Mucosa of stomach (tissue), 1 donor: Measurements from ENCODE around the gene SMYD2.

Source experiments
- H3K27me3 ChIP-seq: one replicate; pipeline ENCODE4 v1.7.0; 2013; ENCODE audit warnings: mild to moderate bottlenecking, low read length; ENCODE audit not compliant: control insufficient read depth, insufficient read depth
- H3K36me3 ChIP-seq: one replicate; pipeline ENCODE4 v1.7.0; 2013; ENCODE audit warnings: low read length; ENCODE audit not compliant: control insufficient read depth, insufficient read depth
- H3K4me1 ChIP-seq: one replicate; pipeline ENCODE4 v1.7.0; 2013; ENCODE audit warnings: mild to moderate bottlenecking, low read length; ENCODE audit not compliant: control insufficient read depth, insufficient read depth
- H3K4me3 ChIP-seq: one replicate; pipeline ENCODE4 v1.7.0; 2013; ENCODE audit warnings: low read length
- H3K9ac ChIP-seq: one replicate; pipeline ENCODE4 v1.7.0; 2013; ENCODE audit warnings: mild to moderate bottlenecking, low read length, moderate library complexity
- H3K9me3 ChIP-seq: one replicate; pipeline ENCODE4 v1.7.0; 2013; ENCODE audit warnings: mild to moderate bottlenecking, low read length, moderate library complexity; ENCODE audit not compliant: control insufficient read depth
- donor health status: Pancreatic carcinoma.

The SMYD2 gene

GRCh38 chr1:214316593-214316992 lies 35.6 kb downstream of the SMYD2 start:
- H3K27me3 ChIP-seq, result no peaks in the 10 kb centered on the region
- no peak overlapping the region for H3K9ac ChIP-seq
- H3K9me3 ChIP-seq, result no peaks in the 10 kb centered on the region
- H3K36me3 ChIP-seq, result no peaks in the 10 kb centered on the region
- H3K4me1 ChIP-seq, result no peaks in the 10 kb centered on the region
- H3K4me3 ChIP-seq, result no peak overlapping the region

- Histone ChIP-seq H3K9me3 (no peaks in the 10 kb centered on the region), H3K4me3 (no peak overlapping the region), H3K9ac (no peak overlapping the region), H3K27me3 (no peaks in the 10 kb centered on the region), H3K36me3 (no peaks in the 10 kb centered on the region), H3K4me1 (no peaks in the 10 kb centered on the region)
Observed at GRCh38 chr1:214317300-214317699, 36.3 kb downstream of the SMYD2 start.

- Histone ChIP-seq H3K4me1 (no peaks in the 10 kb centered on the region), H3K9ac (no peak overlapping the region), H3K9me3 (no peaks in the 10 kb centered on the region), H3K4me3 (no peak overlapping the region), H3K36me3 (no peaks in the 10 kb centered on the region), H3K27me3 (no peaks in the 10 kb centered on the region)
Observed at GRCh38 chr1:214317734-214318133, 36.8 kb downstream of the SMYD2 start.

GRCh38 chr1:214318356-214318755 lies 37.4 kb downstream of the SMYD2 start:
- Histone ChIP-seq H3K4me3 (no peak overlapping the region), H3K36me3 (no peaks in the 10 kb centered on the region)

DNA sequence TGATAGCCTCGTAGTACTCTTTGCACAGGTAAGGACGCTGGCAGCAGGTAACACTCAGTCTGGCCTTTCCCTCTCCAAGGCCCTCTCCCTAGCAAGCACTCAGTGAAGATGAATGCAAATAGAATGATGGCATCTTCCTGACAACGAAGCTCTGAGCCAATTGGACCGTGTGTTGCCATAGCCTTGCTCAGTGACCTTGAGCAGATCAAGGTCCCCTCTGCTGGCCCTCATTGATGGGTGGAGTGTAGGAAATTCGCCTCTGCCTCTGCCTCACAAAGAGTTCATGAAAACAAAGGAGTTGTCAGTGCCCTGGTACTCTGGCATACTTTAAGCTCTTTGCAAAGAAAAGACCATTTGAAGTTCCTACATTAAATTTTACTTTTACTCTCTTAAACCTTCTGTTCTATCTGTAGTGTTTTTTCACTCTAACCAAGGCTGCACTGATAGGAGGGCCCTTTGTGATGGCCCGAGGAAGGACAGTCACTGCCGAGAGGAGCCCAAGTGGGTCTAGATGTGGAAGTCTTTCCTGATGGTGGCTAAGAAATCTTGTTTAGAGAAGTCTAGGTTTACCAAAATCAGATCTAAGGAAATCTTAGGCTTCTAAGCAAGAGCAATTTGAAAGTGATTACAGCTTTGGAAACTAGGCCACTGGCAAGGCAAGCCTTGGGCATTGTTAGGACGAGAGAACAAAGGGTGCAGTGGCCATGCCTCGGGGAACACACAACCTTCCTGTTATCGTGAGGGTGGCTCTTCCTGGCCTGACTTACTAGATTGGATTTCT lies 38.2 kb downstream of the SMYD2 start:
- no peaks in the 10 kb centered on the region for H3K4me1 ChIP-seq
- no peaks in the 10 kb centered on the region for H3K36me3 ChIP-seq
- H3K9me3 ChIP-seq, result no peaks in the 10 kb centered on the region
- H3K4me3 ChIP-seq, result no peak overlapping the region
- no peak overlapping the region for H3K9ac ChIP-seq
- no peaks in the 10 kb centered on the region for H3K27me3 ChIP-seq

More at GRCh38 chr1:214318356-214318755, 37.4 kb downstream of the SMYD2 start:
- Histone ChIP-seq H3K9ac (no peak overlapping the region), H3K27me3 (no peaks in the 10 kb centered on the region), H3K4me1 (no peaks in the 10 kb centered on the region), H3K9me3 (no peaks in the 10 kb centered on the region)

DNA sequence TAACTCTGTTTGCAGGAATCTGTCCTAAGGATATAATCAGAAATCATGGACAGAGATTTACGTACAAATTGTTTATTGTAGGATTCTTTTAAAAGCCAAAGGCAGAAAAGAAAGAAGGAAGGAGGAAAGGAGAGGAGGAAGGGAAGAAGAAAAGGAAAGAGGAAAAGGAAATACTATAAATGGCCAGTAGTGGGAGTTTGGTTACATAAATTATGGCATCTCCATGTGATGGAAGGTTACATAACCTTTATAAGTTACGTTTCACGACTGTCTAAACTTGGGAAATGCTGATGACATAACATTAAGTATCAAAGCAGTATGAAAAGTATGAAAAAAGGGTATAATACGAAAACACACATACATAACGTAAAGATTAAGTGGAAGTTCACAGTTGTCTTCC lies 39.0 kb downstream of the SMYD2 start:
- H3K4me3 ChIP-seq, result no peak overlapping the region
- no peaks in the 10 kb centered on the region for H3K9me3 ChIP-seq
- no peaks in the 10 kb centered on the region for H3K4me1 ChIP-seq
- no peaks in the 10 kb centered on the region for H3K27me3 ChIP-seq
- no peaks in the 10 kb centered on the region for H3K36me3 ChIP-seq
- H3K9ac ChIP-seq, result no peak overlapping the region

DNA sequence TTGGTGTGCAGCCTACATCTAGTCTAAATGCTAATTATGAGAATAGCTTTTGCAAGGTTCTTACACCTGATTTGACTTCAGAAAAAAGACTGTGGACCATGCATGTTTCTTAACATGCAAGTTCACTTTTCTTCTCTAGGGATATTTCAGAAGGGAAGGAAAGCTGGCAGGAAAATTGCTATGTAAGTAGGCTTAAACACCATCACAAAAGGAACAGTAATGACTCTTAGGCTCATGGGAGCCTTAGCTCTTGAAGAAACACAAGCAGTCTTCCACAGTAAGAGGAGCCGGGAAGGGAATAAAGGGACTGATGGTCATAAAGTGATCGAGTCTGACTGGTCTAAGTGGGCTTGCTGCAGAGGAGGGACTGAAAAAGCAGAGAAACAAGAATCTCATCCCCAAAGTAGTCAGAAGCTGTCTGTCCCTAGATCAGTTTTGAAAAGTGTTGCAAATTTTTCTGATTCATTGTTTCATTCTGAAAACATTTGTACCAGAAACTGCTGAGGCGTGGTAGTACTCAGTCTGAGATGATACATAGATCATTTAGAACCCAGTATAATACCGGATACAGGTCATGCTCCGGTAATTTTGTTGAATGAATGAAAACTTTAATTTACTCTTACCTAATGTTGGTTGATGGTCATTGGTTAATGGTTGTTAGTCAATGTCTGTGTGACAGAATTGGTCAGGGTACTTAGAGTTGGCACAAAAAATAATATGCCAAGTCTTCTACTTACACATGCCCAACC lies 40.9 kb downstream of the SMYD2 start:
- Histone ChIP-seq H3K36me3 (no peaks in the 10 kb centered on the region), H3K27me3 (no peaks in the 10 kb centered on the region), H3K4me3 (no peak overlapping the region), H3K9me3 (no peaks in the 10 kb centered on the region), H3K9ac (no peak overlapping the region), H3K4me1 (no peaks in the 10 kb centered on the region)

- H3K36me3 ChIP-seq, result no peaks in the 10 kb centered on the region
Observed at GRCh38 chr1:214324896-214325800, 44.2 kb downstream of the SMYD2 start.

GRCh38 chr1:214326406-214326805 lies 45.4 kb downstream of the SMYD2 start:
- Histone ChIP-seq H3K4me3 (no peak overlapping the region), H3K9me3 (no peaks in the 10 kb centered on the region), H3K9ac (no peak overlapping the region), H3K27me3 (no peaks in the 10 kb centered on the region), H3K36me3 (no peaks in the 10 kb centered on the region), H3K4me1 (peaks cover 11% of the 10 kb centered on the region)

More at GRCh38 chr1:214324896-214325800, 44.2 kb downstream of the SMYD2 start:
- Histone ChIP-seq H3K27me3 (no peaks in the 10 kb centered on the region), H3K4me1 (peaks cover 4% of the 10 kb centered on the region), H3K9me3 (no peaks in the 10 kb centered on the region), H3K9ac (no peak overlapping the region), H3K4me3 (no peak overlapping the region)

- no peaks in the 10 kb centered on the region for H3K36me3 ChIP-seq
- H3K4me1 ChIP-seq, result peaks cover 11% of the 10 kb centered on the region
- H3K9me3 ChIP-seq, result no peaks in the 10 kb centered on the region
- no peak overlapping the region for H3K4me3 ChIP-seq
- H3K9ac ChIP-seq, result no peak overlapping the region
- no peaks in the 10 kb centered on the region for H3K27me3 ChIP-seq
Observed at GRCh38 chr1:214327514-214327913, 46.6 kb downstream of the SMYD2 start.

- Histone ChIP-seq H3K9ac (no peak overlapping the region), H3K9me3 (no peaks in the 10 kb centered on the region), H3K4me3 (no peak overlapping the region), H3K4me1 (peaks cover 17% of the 10 kb centered on the region), H3K36me3 (no peaks in the 10 kb centered on the region), H3K27me3 (no peaks in the 10 kb centered on the region)
Observed at GRCh38 chr1:214328770-214329469, 48.0 kb downstream of the SMYD2 start.
